Activated CD4-positive, alpha-beta memory T cell treated with anti-CD3 and anti-CD28 coated beads, Interleukin-2, amount 10 ng/mL, durations not matched to agents 7 days and 5 days (primary cell): Measurements from ENCODE around the gene GP5. TPM values are rescaled to one million over a fixed set of nuclear protein-coding genes. Genes with fewer than 3 reads are reported as not detected.

Experiments used
- CTCF ChIA-PET: fragments of 350-600 bp; sonication (Branson Sonifier 250); formaldehyde crosslinking; loops from one replicate; lab custom pipeline; 2021; ENCODE audit warnings: antibody characterized with exemption, inconsistent platforms; lab: Charles Lee
- POLR2A ChIA-PET: fragments of 350-600 bp; sonication (Branson Sonifier 250); formaldehyde crosslinking; loops from one replicate; lab custom pipeline; 2021; ENCODE audit warnings: antibody characterized with exemption; lab: Charles Lee
- DNase-seq: peaks from one replicate; pipeline ENCODE4 v3.0.0-alpha.2; 2020
- H3K27ac Mint-ChIP-seq: one replicate; pipeline ENCODE4 v1.8.0; 2021; ENCODE audit warnings: mild to moderate bottlenecking, mixed read lengths
- H3K27me3 Mint-ChIP-seq: one replicate; pipeline ENCODE4 v1.8.0; 2021; ENCODE audit warnings: mixed read lengths
- H3K36me3 Mint-ChIP-seq: one replicate; pipeline ENCODE4 v1.8.0; 2021; ENCODE audit warnings: low read depth, mixed read lengths
- H3K4me1 Mint-ChIP-seq: one replicate; pipeline ENCODE4 v1.8.0; 2021; ENCODE audit warnings: mixed read lengths
- H3K4me3 Mint-ChIP-seq: one replicate; pipeline ENCODE4 v1.8.0; 2021; ENCODE audit warnings: mild to moderate bottlenecking, mixed read lengths
- H3K9me3 Mint-ChIP-seq: one replicate; pipeline ENCODE4 v1.8.0; 2021; ENCODE audit warnings: mixed read lengths
- total RNA-seq, 2 experiments: library from RNA; stranded (reverse); gene quantifications; one replicate each; pipeline ENCODE4 v1.2.3, GENCODE V29; 2021

GP5 gene
- total RNA-seq, 2 experiments from 2014 or later = 1.3 TPM

DNA sequence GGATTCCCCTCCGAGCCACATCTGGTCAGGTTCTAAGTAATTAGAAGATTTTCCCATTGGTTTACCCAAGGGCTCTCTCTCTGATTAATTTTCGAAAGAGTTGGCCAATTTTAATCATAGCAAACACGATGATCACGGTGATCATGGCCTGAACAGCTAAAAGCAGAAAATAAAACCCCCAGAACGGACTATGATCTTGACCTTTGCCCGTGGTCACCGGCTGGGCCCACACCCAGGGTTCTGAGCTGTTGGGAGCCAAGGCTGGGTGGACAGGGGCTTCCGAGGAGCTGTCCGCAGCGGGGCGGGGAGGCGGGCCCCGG lies 2.6 kb downstream of the GP5 start:
- Mint-ChIP-seq H3K27ac (peak overlapping the region; percentile 47), H3K9me3 (no peaks in the 10 kb centered on the region), H3K4me3 (peak overlapping the region; percentile 55), H3K4me1 (peaks cover 55% of the 10 kb centered on the region), H3K36me3 (no peaks in the 10 kb centered on the region), H3K27me3 (peaks cover 45% of the 10 kb centered on the region)
- CTCF ChIA-PET = interaction anchor here (0.7 to 5.2 kb wide), 10 partner anchors 10 to 258 kb away, joined by 3 to 38 read pairs (median 4); no protein-coding TSS in a partner anchor
- no peak for DNase-seq
- POLR2A ChIA-PET = interaction anchor here (1.0 to 1.9 kb wide), 5 partner anchors 63 to 187 kb away, joined by 3 to 6 read pairs (median 4); no protein-coding TSS in a partner anchor

DNA sequence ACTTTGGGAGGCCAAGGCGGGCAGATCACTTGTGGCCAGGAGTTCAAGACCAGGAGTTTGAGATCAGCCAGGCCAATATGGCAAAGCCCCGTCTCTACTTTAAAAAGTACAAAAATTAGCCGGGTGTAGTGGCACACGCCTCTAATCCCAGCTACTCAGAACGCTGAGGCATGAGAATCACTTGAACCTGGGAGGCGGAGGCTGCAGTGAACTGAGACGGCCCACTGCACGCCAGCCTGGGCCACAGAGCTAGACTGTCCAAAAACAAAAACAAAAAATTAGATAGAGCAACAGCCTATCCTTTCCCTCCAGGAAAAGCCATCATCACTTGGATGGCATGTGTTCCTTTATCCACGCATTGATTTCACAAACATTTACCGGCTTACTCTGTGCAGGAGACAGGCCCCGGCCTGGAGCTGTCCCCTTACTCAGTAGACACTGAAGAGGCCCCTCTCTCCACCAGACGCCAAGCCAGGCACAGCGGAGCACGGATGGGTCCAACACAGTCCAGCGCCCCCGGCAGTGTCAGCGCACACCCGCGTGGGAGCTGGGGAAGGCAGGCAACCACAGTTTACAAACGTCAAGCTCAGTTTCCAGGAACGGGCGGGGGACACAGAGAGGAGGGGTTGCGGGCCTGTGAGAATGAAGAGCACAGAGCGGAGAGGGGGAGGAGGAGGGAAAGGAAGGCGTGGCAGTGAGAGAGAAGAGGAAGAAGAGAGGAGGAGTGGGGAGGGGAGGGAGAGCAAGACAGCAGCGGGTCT lies 3.1 kb downstream of the GP5 start:
- H3K36me3 Mint-ChIP-seq = no peaks in the 10 kb centered on the region
- peaks cover 46% of the 10 kb centered on the region for H3K27me3 Mint-ChIP-seq
- DNase-seq = peak; percentile 64
- H3K4me3 Mint-ChIP-seq = peak overlapping the region; percentile 55
- peak overlapping the region; percentile 47 for H3K27ac Mint-ChIP-seq
- peaks cover 4% of the 10 kb centered on the region for H3K9me3 Mint-ChIP-seq
- CTCF ChIA-PET = interaction anchor here (0.7 to 5.2 kb wide), 12 partner anchors 8 to 257 kb away, joined by 3 to 38 read pairs (median 5); no protein-coding TSS in a partner anchor
- peaks cover 55% of the 10 kb centered on the region for H3K4me1 Mint-ChIP-seq
- POLR2A ChIA-PET = interaction anchor here (1.0 to 1.9 kb wide), 6 partner anchors 10 to 188 kb away, joined by 3 to 6 read pairs (median 4); no protein-coding TSS in a partner anchor

DNA sequence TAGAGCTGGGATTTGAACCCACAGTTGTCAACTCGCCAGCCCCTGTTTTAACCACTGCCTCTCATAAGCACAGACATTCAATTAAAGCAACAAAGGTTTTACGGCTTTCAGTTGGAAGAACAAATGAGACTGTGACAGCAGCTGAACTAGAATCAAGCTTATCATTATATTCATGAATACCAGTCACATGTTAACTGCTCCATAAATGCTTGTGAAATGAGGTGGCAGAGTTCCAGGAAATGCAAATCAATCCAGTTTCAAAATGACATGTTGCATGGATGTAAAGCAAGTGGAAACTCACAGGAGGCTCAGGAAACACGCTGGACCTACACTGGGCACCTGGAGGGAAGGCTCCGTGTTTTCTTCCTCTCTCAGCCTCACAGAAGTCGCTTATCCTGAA lies 3.9 kb downstream of the GP5 start:
- ChIA-PET CTCF (interaction anchor here (0.8 to 5.2 kb wide), 7 partner anchors 9 to 63 kb away, joined by 3 to 38 read pairs (median 5); no protein-coding TSS in a partner anchor), POLR2A (interaction anchor here (1.2 to 1.9 kb wide), 4 partner anchors 9 to 188 kb away, joined by 3 to 4 read pairs (median 4); no protein-coding TSS in a partner anchor)
- peaks cover 55% of the 10 kb centered on the region for H3K4me1 Mint-ChIP-seq
- no peaks in the 10 kb centered on the region for H3K36me3 Mint-ChIP-seq
- peaks cover 54% of the 10 kb centered on the region for H3K27me3 Mint-ChIP-seq
- H3K4me3 Mint-ChIP-seq = peak overlapping the region; percentile 1
- no peak overlapping the region for H3K27ac Mint-ChIP-seq
- H3K9me3 Mint-ChIP-seq = peaks cover 10% of the 10 kb centered on the region
- no peak for DNase-seq

DNA sequence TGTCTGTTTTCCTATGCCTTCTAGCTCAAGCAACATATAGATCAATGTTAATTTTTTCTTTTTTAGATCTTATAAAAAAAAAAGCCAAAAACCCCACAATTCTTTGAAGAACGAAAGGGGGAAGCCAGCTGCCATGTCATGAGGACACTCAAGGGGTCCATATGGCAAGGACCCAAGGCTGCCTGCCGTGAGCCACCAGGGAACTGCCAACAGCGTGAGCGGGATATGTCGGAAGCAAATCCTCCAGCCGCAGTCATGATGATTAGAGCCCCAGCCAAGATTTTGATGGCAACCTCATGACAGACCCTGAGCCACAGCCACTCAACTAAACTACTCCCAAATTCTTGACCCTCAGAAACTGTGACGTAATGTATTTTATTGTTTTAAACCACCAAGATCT lies 6.5 kb downstream of the GP5 start:
- H3K27me3 Mint-ChIP-seq = peaks cover 41% of the 10 kb centered on the region
- H3K36me3 Mint-ChIP-seq = no peaks in the 10 kb centered on the region
- ChIA-PET CTCF (interaction anchor here (1.1 kb wide), 2 partner anchors 11 to 49 kb away, joined by 3 to 5 read pairs; no protein-coding TSS in a partner anchor), POLR2A (no interaction called here)
- H3K9me3 Mint-ChIP-seq = peaks cover 10% of the 10 kb centered on the region
- peaks cover 30% of the 10 kb centered on the region for H3K4me1 Mint-ChIP-seq
- no peak overlapping the region for H3K27ac Mint-ChIP-seq
- DNase-seq = no peak
- no peak overlapping the region for H3K4me3 Mint-ChIP-seq

DNA sequence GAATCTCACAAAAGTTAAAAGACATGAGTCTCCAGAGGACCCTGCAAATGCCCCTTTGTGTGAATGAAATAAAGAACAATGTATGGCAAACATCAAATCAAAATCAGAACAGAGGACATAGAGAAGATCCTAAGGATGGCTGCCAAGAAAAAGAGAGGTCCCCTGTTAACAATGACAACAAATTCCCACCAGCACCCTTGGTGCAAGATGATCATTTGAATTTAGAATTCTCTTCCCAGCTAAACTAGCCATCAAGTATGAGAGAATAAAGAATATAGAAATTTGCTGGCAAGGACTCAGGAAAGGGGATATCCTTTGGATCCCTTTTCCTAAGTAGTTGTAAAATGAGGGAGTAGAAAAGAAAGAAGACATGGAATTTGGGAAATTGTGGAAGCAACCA lies 8.2 kb downstream of the GP5 start:
- ChIA-PET CTCF (interaction anchor here (1.2 kb wide), 1 partner anchor 49 kb away, joined by 3 read pairs; no protein-coding TSS in a partner anchor), POLR2A (no interaction called here)
- Mint-ChIP-seq H3K4me3 (no peak overlapping the region), H3K36me3 (no peaks in the 10 kb centered on the region), H3K27ac (no peak overlapping the region), H3K4me1 (peaks cover 14% of the 10 kb centered on the region), H3K27me3 (peaks cover 37% of the 10 kb centered on the region), H3K9me3 (peaks cover 10% of the 10 kb centered on the region)
- DNase-seq = no peak

DNA sequence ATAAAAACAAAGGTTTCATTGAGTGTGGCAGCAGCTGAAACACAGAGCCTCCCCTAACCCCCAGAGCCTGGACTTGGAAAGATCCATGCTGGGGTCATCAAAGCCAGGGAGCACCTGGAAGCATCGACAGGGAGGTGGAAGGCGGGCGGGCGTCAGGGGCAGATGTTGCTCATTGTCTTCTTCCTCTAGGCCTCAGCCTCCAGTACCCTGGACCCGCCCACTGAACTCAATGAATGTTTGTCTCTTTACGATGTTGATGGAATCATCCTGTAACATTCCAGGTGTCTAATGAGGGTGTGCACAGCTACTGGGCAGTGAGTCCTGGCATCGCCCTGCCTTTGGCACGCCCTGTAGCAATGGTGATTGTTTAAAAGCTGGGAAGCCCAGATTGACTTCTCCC lies 9.8 kb downstream of the GP5 start:
- Mint-ChIP-seq H3K4me3 (no peak overlapping the region), H3K36me3 (no peaks in the 10 kb centered on the region), H3K9me3 (peaks cover 10% of the 10 kb centered on the region), H3K4me1 (no peaks in the 10 kb centered on the region), H3K27ac (no peak overlapping the region), H3K27me3 (peaks cover 29% of the 10 kb centered on the region)
- CTCF ChIA-PET = no interaction called here
- POLR2A ChIA-PET = no interaction called here
- DNase-seq = no peak

DNA sequence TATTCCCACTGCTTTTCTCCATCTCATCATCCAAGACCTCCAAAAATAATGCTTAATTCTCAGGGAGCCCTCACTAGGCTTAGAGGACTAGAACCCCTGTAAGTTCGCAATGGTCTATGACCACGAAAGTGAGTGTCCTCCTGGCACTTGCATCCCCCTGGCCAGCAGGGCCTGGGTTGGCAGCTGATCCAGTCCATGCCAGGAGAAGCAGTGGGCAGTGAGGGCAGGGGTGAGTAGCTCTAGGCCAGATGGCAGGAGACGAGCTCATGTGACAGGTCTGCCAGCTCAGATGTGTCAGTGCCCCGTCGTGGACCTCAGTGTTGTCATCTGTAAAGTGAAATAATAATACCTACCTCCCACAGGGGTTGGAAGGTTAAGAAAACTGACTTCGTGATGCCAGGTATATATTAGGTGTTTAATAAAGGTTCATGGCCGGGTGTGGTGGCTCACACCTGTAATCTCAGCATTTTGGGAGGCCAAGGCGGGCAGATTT lies 11.1 kb downstream of the GP5 start:
- no peak overlapping the region for H3K27ac Mint-ChIP-seq
- CTCF ChIA-PET = no interaction called here
- POLR2A ChIA-PET = no interaction called here

DNA sequence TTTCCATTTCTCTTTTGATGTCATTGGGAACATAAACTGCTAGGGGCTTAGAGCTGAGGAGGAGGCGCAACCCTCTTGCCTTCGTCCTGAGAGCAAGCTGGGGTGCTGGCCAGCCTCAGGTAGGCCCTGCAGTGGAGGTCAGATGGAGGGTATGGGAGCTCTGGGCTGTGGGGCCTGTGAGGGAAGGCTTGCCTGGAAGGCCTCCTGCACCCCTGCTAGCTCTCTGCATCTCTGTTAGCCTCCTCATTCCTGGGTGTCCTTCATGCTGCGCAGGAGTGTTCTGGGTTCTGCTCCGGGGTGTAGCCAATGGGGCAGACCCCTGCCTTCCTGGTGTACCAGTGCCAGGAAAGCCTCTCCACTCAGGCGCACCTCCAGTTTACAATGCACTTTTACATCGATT lies 11.8 kb downstream of the GP5 start:
- Mint-ChIP-seq H3K4me1 (no peaks in the 10 kb centered on the region), H3K4me3 (no peak overlapping the region), H3K36me3 (no peaks in the 10 kb centered on the region), H3K27ac (no peak overlapping the region), H3K27me3 (peaks cover 29% of the 10 kb centered on the region), H3K9me3 (peaks cover 10% of the 10 kb centered on the region)
- DNase-seq = no peak
- CTCF ChIA-PET = no interaction called here
- POLR2A ChIA-PET = no interaction called here

More for the DNA sequence above, 11.1 kb downstream of the GP5 start:
- Mint-ChIP-seq H3K27me3 (peaks cover 34% of the 10 kb centered on the region), H3K9me3 (peaks cover 10% of the 10 kb centered on the region), H3K4me3 (no peak overlapping the region), H3K4me1 (no peaks in the 10 kb centered on the region), H3K36me3 (no peaks in the 10 kb centered on the region)
- no peak for DNase-seq

DNA sequence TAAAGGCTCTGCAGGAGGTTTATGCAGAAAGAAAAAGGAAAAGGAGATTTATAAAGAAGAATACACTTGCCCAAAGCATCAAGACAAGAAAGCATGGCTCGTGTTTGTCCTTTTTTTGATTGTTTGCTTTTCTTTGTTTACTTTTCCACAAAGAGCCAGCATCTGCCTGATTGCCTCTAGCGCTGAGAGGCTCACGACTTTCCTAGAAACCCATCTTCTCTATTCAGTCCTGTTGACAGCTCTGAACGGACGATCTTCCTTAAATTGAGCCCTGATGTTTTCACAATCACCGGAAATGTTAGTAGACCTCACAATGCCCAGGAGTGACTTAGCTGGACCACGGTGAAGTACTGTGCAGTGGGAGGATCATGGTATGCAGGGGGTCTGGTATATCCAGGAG lies 12.4 kb downstream of the GP5 start:
- Mint-ChIP-seq H3K4me1 (no peaks in the 10 kb centered on the region), H3K4me3 (no peak overlapping the region), H3K9me3 (peaks cover 10% of the 10 kb centered on the region), H3K36me3 (no peaks in the 10 kb centered on the region), H3K27me3 (peaks cover 29% of the 10 kb centered on the region), H3K27ac (no peak overlapping the region)
- CTCF ChIA-PET = interaction anchor here (1.2 kb wide), 1 partner anchor 21 kb away, joined by 3 read pairs; no protein-coding TSS in a partner anchor
- DNase-seq = no peak
- POLR2A ChIA-PET = interaction anchor here (0.8 kb wide), 1 partner anchor 9 kb away, joined by 3 read pairs; no protein-coding TSS in a partner anchor

DNA sequence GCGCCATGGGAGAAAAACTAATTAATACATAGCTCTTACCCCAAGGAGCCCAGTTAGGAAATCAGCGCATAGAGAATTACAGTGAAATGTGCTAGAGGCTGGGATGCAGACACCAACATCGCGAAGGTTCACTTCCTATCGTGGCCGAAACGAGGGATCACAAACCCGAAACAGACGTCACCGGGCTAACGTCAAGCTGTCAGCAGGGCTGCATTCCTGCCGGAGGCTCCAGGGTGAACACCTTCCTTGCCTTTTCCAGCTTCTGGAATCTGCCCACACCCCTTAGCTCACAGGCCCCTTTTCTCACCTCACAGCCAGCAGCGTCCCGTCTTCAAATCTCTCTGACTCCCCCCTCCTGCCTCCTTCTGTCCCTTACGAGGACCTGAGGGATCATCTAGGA lies 13.0 kb downstream of the GP5 start:
- H3K27ac Mint-ChIP-seq = no peak overlapping the region
- no peak for DNase-seq
- H3K27me3 Mint-ChIP-seq = peaks cover 28% of the 10 kb centered on the region
- ChIA-PET CTCF (interaction anchor here (1.2 to 1.8 kb wide), 2 partner anchors 21 to 42 kb away, joined by 3 to 4 read pairs; no protein-coding TSS in a partner anchor), POLR2A (interaction anchor here (0.8 kb wide), 1 partner anchor 9 kb away, joined by 3 read pairs; no protein-coding TSS in a partner anchor)
- peaks cover 6% of the 10 kb centered on the region for H3K9me3 Mint-ChIP-seq
- H3K4me1 Mint-ChIP-seq = no peaks in the 10 kb centered on the region
- H3K36me3 Mint-ChIP-seq = no peaks in the 10 kb centered on the region
- no peak overlapping the region for H3K4me3 Mint-ChIP-seq

DNA sequence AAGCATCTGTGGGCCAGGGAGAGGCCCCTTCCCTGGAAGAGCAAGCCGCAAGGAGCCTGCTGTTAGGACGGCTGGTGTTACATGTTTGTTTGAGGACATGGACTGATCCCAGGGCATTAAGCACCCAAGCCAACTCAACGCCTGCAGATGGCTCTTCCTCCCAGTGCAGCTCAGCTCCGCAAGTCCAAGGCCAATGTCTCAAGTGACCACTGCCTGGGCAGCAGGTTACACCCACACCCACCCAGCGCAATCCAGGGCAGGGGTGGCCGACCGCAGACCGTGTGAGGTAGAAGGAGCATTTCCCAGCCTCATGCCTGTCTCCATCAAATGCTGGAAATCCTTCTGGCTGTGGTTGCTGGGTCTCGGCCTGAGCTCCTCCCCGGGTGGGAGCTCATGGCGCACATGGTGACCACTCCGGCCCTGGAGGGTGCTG lies 14.5 kb downstream of the GP5 start:
- peaks cover 23% of the 10 kb centered on the region for H3K27me3 Mint-ChIP-seq
- no peak for DNase-seq
- POLR2A ChIA-PET = no interaction called here
- H3K4me1 Mint-ChIP-seq = no peaks in the 10 kb centered on the region
- CTCF ChIA-PET = interaction anchor here (1.8 kb wide), 1 partner anchor 41 kb away, joined by 4 read pairs; no protein-coding TSS in a partner anchor
- no peak overlapping the region for H3K4me3 Mint-ChIP-seq
- H3K27ac Mint-ChIP-seq = no peak overlapping the region
- no peaks in the 10 kb centered on the region for H3K36me3 Mint-ChIP-seq
- no peaks in the 10 kb centered on the region for H3K9me3 Mint-ChIP-seq

DNA sequence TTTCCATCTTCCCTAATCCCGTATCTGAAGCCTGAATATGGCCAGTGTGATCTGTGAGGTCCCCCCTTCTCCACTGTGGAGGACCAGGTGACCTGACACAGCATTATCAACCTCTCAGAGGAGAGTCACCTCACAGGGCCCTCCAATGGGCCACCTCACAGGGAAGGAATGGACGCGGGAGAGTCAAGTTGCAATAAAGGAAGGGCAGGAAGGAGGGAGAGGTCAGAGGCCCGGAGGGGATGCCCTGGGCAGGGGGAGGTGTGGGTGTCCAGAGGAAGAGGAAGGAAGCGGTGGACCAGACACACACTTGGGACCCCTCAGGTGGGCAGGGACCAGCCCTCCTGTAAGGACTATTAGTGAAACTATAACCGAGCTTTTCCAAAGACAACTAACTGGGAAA lies 14.9 kb downstream of the GP5 start:
- no peak for DNase-seq
- ChIA-PET CTCF (no interaction called here), POLR2A (no interaction called here)
- no peaks in the 10 kb centered on the region for H3K36me3 Mint-ChIP-seq
- no peak overlapping the region for H3K4me3 Mint-ChIP-seq
- no peak overlapping the region for H3K27ac Mint-ChIP-seq
- no peaks in the 10 kb centered on the region for H3K4me1 Mint-ChIP-seq
- no peaks in the 10 kb centered on the region for H3K9me3 Mint-ChIP-seq
- H3K27me3 Mint-ChIP-seq = peaks cover 19% of the 10 kb centered on the region

DNA sequence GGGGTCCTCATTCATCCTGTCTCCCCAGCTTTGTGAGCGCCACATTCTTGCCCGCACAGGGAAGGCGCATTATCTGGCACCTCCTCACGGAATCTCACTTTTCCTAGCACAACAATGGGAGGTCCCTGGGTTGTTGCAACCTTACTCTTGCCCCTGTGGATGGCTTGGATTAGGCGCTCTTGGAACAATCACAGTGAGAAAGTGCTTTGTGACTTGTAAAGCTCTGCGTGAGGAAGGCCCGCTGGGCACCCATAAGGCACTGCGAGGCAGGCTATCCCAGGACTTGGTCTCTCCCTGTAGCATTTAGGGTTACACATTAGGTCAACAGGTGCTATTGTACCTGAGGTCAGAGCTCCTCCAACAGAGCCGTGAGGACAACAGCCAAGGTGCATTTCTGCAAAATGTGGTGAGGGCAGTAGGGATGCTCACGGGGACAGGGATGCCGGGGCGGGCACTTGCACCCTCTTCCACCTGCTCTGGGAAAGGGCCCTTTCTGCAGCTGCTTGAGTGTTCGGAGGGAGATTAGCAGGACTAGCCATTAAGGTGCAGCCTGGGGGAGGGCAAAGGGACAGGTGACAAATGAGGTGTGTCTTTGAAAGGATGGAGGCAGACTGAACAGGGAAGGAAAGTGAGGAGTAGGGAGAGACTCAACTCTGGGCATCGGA lies 15.7 kb downstream of the GP5 start:
- ChIA-PET POLR2A (no interaction called here), CTCF (no interaction called here)
- H3K27ac Mint-ChIP-seq = no peak overlapping the region
- peaks cover 24% of the 10 kb centered on the region for H3K27me3 Mint-ChIP-seq
- no peak overlapping the region for H3K4me3 Mint-ChIP-seq
- no peaks in the 10 kb centered on the region for H3K9me3 Mint-ChIP-seq
- no peak for DNase-seq
- no peaks in the 10 kb centered on the region for H3K4me1 Mint-ChIP-seq
- no peaks in the 10 kb centered on the region for H3K36me3 Mint-ChIP-seq
